SK-N-SH treated with all-trans-retinoic acid at 6 μM for 48 hours (cell line): ENCODE data around the gene SLAMF7.
A peak's percentile ranks its signal among the peaks of the same experiment; 100 is the strongest.

Experiments
- ATAC-seq: fragments of 200-7000 bp; cut with Tn5 transposase; 3 replicates; pipeline ENCODE4 v1.9.1; 2020; ENCODE audit warnings: mild to moderate bottlenecking, moderate library complexity
- ARNTL ChIP-seq: fragments of 450-650 bp; formaldehyde crosslinking; IDR thresholded peaks from 2 replicates; pipeline ENCODE4 v1.5.0; 2020; ENCODE audit warnings: low read depth, mild to moderate bottlenecking, moderate library complexity, borderline replicate concordance
- BACH2 ChIP-seq: fragments of 250-450 bp; sonication (Bioruptor Pico); IDR thresholded peaks from 2 replicates; pipeline ENCODE4 v1.9.0; 2021; ENCODE audit warnings: mild to moderate bottlenecking, borderline replicate concordance
- CSDC2 ChIP-seq: fragments of 250-450 bp; sonication (Bioruptor Pico); IDR thresholded peaks from 2 replicates; pipeline ENCODE4 v1.5.0; 2020; ENCODE audit warnings: mild to moderate bottlenecking, moderate library complexity
- ESRRG ChIP-seq: fragments of 250-450 bp; sonication (Bioruptor Pico); IDR thresholded peaks from 2 replicates; pipeline ENCODE4 v1.6.1; 2021; ENCODE audit warnings: mild to moderate bottlenecking
- GLIS3 ChIP-seq: fragments of 250-450 bp; sonication (Bioruptor Pico); IDR thresholded peaks from 2 replicates; pipeline ENCODE4 v1.5.0; 2020; ENCODE audit warnings: mild to moderate bottlenecking, moderate library complexity
- ISL1 ChIP-seq: fragments of 250-450 bp; sonication (Bioruptor Pico); IDR thresholded peaks from 2 replicates; pipeline ENCODE4 v2.1.2; 2022; ENCODE audit warnings: mild to moderate bottlenecking, moderate library complexity
- OSR1 ChIP-seq: fragments of 250-450 bp; sonication (Bioruptor Pico); IDR thresholded peaks from 2 replicates; pipeline ENCODE4 v1.8.0; 2022; ENCODE audit warnings: moderate library complexity, mild to moderate bottlenecking, inconsistent platforms
- PPARA ChIP-seq: fragments of 250-450 bp; sonication (Bioruptor Pico); IDR thresholded peaks from 2 replicates; pipeline ENCODE4 v1.5.0; 2020; ENCODE audit warnings: mild to moderate bottlenecking, borderline replicate concordance
- RARB ChIP-seq: fragments of 250-450 bp; sonication (Bioruptor Pico); IDR thresholded peaks from 2 replicates; pipeline ENCODE4 v1.8.0; 2021; ENCODE audit warnings: mild to moderate bottlenecking, moderate library complexity
- SNAI2 ChIP-seq: fragments of 250-450 bp; sonication (Bioruptor Pico); IDR thresholded peaks from 2 replicates; pipeline ENCODE4 v1.5.0; 2020; ENCODE audit warnings: mild to moderate bottlenecking, moderate library complexity
- TCF4 ChIP-seq: fragments of 250-450 bp; sonication (Bioruptor Pico); IDR thresholded peaks from 2 replicates; pipeline ENCODE4 v1.8.0; 2021; ENCODE audit warnings: mild to moderate bottlenecking, moderate library complexity, borderline replicate concordance
- TOX ChIP-seq: fragments of 250-450 bp; sonication (Bioruptor Pico); IDR thresholded peaks from 2 replicates; pipeline ENCODE4 v1.8.0; 2021; ENCODE audit warnings: mild to moderate bottlenecking, moderate library complexity, borderline replicate concordance
- ZC3H10 ChIP-seq: fragments of 250-450 bp; sonication (Bioruptor Pico); IDR thresholded peaks from 2 replicates; pipeline ENCODE4 v1.5.1; 2021; ENCODE audit warnings: mild to moderate bottlenecking, moderate library complexity
- ZFP30 ChIP-seq: fragments of 450-650 bp; formaldehyde crosslinking; IDR thresholded peaks from 2 replicates; pipeline ENCODE4 v1.5.0; 2022; ENCODE audit warnings: mild to moderate bottlenecking, moderate library complexity
- ZNF565 ChIP-seq: fragments of 450-650 bp; formaldehyde crosslinking; conservative IDR thresholded peaks from 2 replicates; pipeline ENCODE4 v1.5.0; 2020; ENCODE audit warnings: low read depth, mild to moderate bottlenecking, moderate library complexity
- ZNF70 ChIP-seq: fragments of 450-650 bp; formaldehyde crosslinking; IDR thresholded peaks from 2 replicates; pipeline ENCODE4 v1.5.0; 2020; ENCODE audit warnings: mild to moderate bottlenecking, moderate library complexity
- ZNF8 ChIP-seq: fragments of 450-650 bp; formaldehyde crosslinking; IDR thresholded peaks from 2 replicates; pipeline ENCODE4 v1.5.0; 2020; ENCODE audit warnings: mild to moderate bottlenecking, moderate library complexity
- TF ChIP-seq, protein P1 (sequence below): fragments of 250-450 bp; sonication (Bioruptor Pico); IDR thresholded peaks from 2 replicates; pipeline ENCODE4 v1.5.1; 2021; ENCODE audit warnings: mild to moderate bottlenecking, moderate library complexity
- TF ChIP-seq, protein P2 (sequence below): fragments of 250-450 bp; sonication (Bioruptor Pico); IDR thresholded peaks from 2 replicates; pipeline ENCODE4 v1.8.0; 2021; ENCODE audit warnings: low read depth, mild to moderate bottlenecking, moderate library complexity, borderline replicate concordance
- TF ChIP-seq, protein P3 (sequence below): fragments of 250-450 bp; sonication (Bioruptor Pico); IDR thresholded peaks from 2 replicates; pipeline ENCODE4 v1.5.1; 2020; ENCODE audit warnings: low read depth, mild to moderate bottlenecking, moderate library complexity
- TF ChIP-seq, protein P4 (sequence below): fragments of 250-450 bp; sonication (Bioruptor Pico); IDR thresholded peaks from 2 replicates; pipeline ENCODE4 v1.5.0; 2020; ENCODE audit warnings: mild to moderate bottlenecking, moderate library complexity

The SLAMF7 gene

DNA sequence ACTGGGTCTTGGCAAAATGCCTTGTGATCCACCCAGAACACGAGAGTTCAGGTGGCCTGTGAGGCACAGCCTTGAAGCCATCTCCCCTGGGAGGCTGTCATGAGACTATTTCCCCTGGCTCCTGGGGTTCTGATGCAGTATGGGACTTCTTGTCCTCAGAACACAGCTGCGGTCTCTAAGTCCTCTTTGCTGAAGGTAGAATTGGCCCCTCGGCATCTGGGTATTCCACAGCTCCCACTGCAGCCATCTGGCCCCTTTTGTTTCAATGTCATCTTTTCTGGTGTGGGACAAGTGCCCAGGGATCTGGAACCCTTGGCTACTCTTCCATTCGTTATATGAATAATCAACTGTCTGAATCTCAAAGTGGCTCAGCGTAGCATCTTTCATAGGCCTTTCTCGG is 39.9 kb downstream of the SLAMF7 start (continued):
- TF ChIP-seq ZNF565 (no peak), ZNF70 (CRISPR knock-in tag) (no peak), PPARA (CRISPR knock-in tag) (no peak), RARB (CRISPR knock-in tag) (no peak), TOX (CRISPR knock-in tag) (no peak), SNAI2 (CRISPR knock-in tag) (no peak), TCF4 (no peak), GLIS3 (CRISPR knock-in tag) (no peak)
- TF ChIP-seq, protein P1, sequence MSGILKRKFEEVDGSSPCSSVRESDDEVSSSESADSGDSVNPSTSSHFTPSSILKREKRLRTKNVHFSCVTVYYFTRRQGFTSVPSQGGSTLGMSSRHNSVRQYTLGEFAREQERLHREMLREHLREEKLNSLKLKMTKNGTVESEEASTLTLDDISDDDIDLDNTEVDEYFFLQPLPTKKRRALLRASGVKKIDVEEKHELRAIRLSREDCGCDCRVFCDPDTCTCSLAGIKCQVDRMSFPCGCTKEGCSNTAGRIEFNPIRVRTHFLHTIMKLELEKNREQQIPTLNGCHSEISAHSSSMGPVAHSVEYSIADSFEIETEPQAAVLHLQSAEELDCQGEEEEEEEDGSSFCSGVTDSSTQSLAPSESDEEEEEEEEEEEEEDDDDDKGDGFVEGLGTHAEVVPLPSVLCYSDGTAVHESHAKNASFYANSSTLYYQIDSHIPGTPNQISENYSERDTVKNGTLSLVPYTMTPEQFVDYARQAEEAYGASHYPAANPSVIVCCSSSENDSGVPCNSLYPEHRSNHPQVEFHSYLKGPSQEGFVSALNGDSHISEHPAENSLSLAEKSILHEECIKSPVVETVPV (CRISPR knock-in tag) = no peak

DNA sequence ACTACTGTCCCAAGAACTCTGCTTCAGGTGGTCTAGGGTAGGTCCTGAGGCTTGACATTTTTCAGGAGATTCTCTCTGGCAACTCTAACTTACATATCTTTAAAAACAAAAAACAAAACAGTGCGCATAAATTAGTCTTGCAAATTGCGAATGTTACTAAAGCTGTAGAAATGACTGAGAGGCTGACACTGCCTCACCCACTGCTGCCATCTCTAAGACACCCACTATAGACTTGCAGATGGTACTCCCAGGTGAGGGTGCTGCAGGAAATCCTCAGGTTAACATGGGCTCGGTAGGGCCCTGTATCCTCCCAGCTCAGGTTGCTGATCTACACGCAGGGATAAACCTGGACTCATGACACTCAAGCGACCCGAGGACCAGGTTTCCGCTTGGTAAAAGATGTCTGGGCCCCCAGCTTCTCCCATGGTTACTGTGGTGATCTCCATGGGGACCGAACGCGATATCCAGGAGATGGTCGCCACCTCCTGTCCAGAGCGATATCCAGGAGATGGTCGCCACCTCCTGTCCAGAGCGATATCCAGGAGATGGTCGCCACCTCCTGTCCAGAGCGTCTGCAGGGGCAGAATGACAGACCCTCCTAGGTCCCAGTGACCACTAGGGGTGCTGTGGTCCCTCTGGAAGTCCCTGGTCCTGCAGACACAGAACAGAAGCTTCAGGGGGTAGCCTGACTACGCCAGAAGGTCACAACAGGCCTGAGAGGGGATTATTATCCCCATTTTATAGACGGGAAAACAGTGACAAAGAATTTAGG is 40.8 kb downstream of the SLAMF7 start:
- TF ChIP-seq PPARA (CRISPR knock-in tag) (no peak), ISL1 (CRISPR knock-in tag) (no peak), TCF4 (no peak), OSR1 (CRISPR knock-in tag) (no peak), GLIS3 (CRISPR knock-in tag) (no peak), ZFP30 (no peak)
- TF ChIP-seq, protein P2, sequence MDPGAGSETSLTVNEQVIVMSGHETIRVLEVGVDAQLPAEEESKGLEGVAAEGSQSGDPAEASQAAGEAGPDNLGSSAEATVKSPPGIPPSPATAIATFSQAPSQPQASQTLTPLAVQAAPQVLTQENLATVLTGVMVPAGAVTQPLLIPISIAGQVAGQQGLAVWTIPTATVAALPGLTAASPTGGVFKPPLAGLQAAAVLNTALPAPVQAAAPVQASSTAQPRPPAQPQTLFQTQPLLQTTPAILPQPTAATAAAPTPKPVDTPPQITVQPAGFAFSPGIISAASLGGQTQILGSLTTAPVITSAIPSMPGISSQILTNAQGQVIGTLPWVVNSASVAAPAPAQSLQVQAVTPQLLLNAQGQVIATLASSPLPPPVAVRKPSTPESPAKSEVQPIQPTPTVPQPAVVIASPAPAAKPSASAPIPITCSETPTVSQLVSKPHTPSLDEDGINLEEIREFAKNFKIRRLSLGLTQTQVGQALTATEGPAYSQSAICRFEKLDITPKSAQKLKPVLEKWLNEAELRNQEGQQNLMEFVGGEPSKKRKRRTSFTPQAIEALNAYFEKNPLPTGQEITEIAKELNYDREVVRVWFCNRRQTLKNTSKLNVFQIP (CRISPR knock-in tag) = no peak
- TF ChIP-seq, protein P3, sequence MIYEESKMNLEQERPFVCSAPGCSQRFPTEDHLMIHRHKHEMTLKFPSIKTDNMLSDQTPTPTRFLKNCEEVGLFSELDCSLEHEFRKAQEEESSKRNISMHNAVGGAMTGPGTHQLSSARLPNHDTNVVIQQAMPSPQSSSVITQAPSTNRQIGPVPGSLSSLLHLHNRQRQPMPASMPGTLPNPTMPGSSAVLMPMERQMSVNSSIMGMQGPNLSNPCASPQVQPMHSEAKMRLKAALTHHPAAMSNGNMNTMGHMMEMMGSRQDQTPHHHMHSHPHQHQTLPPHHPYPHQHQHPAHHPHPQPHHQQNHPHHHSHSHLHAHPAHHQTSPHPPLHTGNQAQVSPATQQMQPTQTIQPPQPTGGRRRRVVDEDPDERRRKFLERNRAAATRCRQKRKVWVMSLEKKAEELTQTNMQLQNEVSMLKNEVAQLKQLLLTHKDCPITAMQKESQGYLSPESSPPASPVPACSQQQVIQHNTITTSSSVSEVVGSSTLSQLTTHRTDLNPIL (CRISPR knock-in tag) = no peak
- ATAC-seq = peak; percentile 83

DNA sequence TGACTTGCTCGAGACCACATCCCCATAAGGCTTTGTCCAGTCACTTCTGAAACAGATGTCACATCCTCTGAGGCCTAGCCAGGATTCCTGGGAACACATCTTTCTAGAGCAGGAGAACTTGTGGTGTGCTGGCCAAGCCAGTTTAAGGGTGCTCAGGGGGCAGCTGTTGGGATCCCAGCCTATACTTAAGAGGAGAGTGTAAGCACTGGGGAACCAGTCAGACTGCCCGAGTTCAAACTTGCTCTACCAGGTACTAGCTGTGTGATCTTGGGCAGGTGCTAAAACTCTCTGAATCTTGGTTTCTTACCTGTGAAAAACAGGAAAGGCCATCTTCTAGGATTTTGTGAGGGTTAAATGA is 41.3 kb downstream of the SLAMF7 start:
- no peak for ATAC-seq
- TF ChIP-seq RARB (CRISPR knock-in tag) (no peak), BACH2 (no peak), ZC3H10 (no peak), ARNTL (no peak), CSDC2 (no peak), ZNF565 (no peak), ZFP30 (no peak), ZNF8 (no peak), GLIS3 (CRISPR knock-in tag) (no peak)
- TF ChIP-seq, protein P4, sequence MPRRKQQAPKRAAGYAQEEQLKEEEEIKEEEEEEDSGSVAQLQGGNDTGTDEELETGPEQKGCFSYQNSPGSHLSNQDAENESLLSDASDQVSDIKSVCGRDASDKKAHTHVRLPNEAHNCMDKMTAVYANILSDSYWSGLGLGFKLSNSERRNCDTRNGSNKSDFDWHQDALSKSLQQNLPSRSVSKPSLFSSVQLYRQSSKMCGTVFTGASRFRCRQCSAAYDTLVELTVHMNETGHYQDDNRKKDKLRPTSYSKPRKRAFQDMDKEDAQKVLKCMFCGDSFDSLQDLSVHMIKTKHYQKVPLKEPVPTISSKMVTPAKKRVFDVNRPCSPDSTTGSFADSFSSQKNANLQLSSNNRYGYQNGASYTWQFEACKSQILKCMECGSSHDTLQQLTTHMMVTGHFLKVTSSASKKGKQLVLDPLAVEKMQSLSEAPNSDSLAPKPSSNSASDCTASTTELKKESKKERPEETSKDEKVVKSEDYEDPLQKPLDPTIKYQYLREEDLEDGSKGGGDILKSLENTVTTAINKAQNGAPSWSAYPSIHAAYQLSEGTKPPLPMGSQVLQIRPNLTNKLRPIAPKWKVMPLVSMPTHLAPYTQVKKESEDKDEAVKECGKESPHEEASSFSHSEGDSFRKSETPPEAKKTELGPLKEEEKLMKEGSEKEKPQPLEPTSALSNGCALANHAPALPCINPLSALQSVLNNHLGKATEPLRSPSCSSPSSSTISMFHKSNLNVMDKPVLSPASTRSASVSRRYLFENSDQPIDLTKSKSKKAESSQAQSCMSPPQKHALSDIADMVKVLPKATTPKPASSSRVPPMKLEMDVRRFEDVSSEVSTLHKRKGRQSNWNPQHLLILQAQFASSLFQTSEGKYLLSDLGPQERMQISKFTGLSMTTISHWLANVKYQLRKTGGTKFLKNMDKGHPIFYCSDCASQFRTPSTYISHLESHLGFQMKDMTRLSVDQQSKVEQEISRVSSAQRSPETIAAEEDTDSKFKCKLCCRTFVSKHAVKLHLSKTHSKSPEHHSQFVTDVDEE (CRISPR knock-in tag) = no peak
- TF ChIP-seq, protein P3 (CRISPR knock-in tag) = no peak
- TF ChIP-seq, all 23 proteins: peak for 0

DNA sequence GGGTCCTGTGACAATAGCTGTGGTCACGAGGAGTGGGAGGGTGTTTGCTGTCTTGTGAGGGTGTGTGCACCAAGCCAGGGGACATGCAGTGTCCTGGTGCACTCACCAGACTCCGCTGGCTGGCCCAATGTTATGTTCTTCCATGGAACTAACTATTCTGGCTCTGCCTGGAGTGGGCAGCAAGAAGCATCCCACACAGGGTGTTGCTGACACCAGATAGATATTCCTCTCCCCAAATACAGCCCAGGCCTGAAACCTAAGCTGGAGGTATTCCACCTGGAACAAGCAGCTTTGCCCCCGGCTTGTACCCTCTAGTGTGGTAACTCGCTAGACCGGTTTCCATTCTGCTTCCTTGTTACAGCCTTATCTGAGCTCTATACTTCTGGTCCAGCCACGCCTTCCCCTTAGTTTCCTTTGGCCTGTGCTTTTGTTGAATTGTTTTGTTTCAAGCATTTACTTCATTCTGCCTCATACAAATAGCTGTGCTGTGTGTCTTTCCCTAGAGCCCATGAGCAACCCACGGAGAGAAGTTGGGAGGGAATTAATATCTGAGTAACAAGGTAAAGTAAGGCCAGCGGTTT is 42.2 kb downstream of the SLAMF7 start:
- ATAC-seq = no peak
- TF ChIP-seq CSDC2 = no peak
- no peak for TF ChIP-seq ZC3H10
- TF ChIP-seq ZNF565 = no peak
- TF ChIP-seq, protein P4 (CRISPR knock-in tag) = no peak
- TF ChIP-seq, protein P2 (CRISPR knock-in tag) = no peak
- TF ChIP-seq ESRRG = no peak
